Transverse colon (tissue), 4 donors: ENCODE data around the gene NAP1L4. TPM values are rescaled to one million over a fixed set of nuclear protein-coding genes. Genes with fewer than 3 reads are reported as not detected.

ENCODE experiments used
- DNase-seq: peaks from one replicate; pipeline ENCODE4 v3.0.0-alpha.2; 2019
- H3K27ac ChIP-seq, 4 donors: fragments of 200-600 bp; sonication (generic); 2 replicates each; pipeline ENCODE4 v1.5.1; 2016 to 2018; ENCODE audit warnings: inconsistent platforms in 4 of 4
- H3K27me3 ChIP-seq: fragments of 200-600 bp; sonication (generic); 2 replicates; pipeline ENCODE4 v1.5.1; 2017; ENCODE audit warnings: inconsistent platforms
- H3K36me3 ChIP-seq, 4 donors: fragments of 200-600 bp; sonication (generic); 2 replicates each; pipeline ENCODE4 v1.5.1; 2017 to 2019; ENCODE audit warnings: inconsistent platforms in 4 of 4
- H3K4me1 ChIP-seq, 4 donors: fragments of 200-600 bp; sonication (generic); 2 replicates each; pipeline ENCODE4 v1.5.1; 2017 to 2020; ENCODE audit warnings: inconsistent platforms in 4 of 4
- H3K4me3 ChIP-seq, 4 donors: fragments of 200-600 bp; sonication (generic); 1 replicate in 1 of 4; 2 replicates in 3 of 4; pipeline versions ENCODE4 v1.5.1 to v1.6.1; 2017 to 2019; ENCODE audit warnings: inconsistent platforms in 4 of 4
- H3K9me3 ChIP-seq, 2 donors: fragments of 200-600 bp; sonication (generic); 2 replicates each; pipeline ENCODE4 v1.5.1; 2017 to 2019; ENCODE audit warnings: inconsistent platforms in 2 of 2
- EP300 ChIP-seq: sonication (generic); formaldehyde crosslinking; IDR thresholded peaks from one replicate; pipeline ENCODE4 v1.6.1; 2017; ENCODE audit warnings: antibody characterized with exemption, low read depth
- POLR2A ChIP-seq: fragments of 450-650 bp; IDR thresholded peaks from one replicate; pipeline ENCODE4 v1.6.1; 2016; ENCODE audit warnings: antibody characterized with exemption, mild to moderate bottlenecking, moderate library complexity
- POLR2AphosphoS5 ChIP-seq, 3 donors: sonication (generic); formaldehyde crosslinking; IDR thresholded peaks; one replicate each; pipeline ENCODE4 v1.6.1; 2016; ENCODE audit warnings: antibody characterized with exemption in 3 of 3
- WGBS, 2 donors: methylation state at CpG; one replicate each; pipeline ENCODE4 v1.1.5; 2018; ENCODE audit warnings: low coverage in 1 of 2; 5-methylcytosine and 5-hydroxymethylcytosine counted together
- in situ Hi-C, 4 donors: fragments of 200-750 bp; cut with MboI; loops; one replicate each; pipeline versions ENCODE4 v1.15.0 to v1.15.1; 2017; ENCODE audit warnings: low sequenced_read_pairs in 3 of 4, low pct_ligation_motif_present in 1 of 4, low pct_unique_long_range_greater_than_20kb in 1 of 4
- intact Hi-C: fragments of 100-400 bp; cut with DNase I; formaldehyde crosslinking; loops from one replicate; pipeline ENCODE4 v1.15.1; 2023; ENCODE audit warnings: low total_unique reads
- total RNA-seq, 4 donors: library from RNA; depleted of rRNA; stranded (reverse); fragments of >200 nt; gene quantifications; one replicate each; pipeline ENCODE4 v1.1.0, GENCODE V29; 2016
- TF ChIP-seq, protein P1 (sequence below), 5 experiments: fragments of 200-600 bp in 3 of 5; fragments of 450-650 bp in 2 of 5; sonication (generic) in 3 of 5; IDR thresholded peaks; 1 replicate in 2 of 5; 2 replicates in 3 of 5; pipeline ENCODE4 v1.5.1; 2016 to 2017; ENCODE audit warnings: antibody characterized with exemption in 5 of 5, inconsistent platforms in 3 of 5, mild to moderate bottlenecking in 2 of 5, moderate library complexity in 1 of 5

Gene NAP1L4
- total RNA-seq, 4 donors from 2014 or later = 63.6 to 140 (median 111) TPM

DNA sequence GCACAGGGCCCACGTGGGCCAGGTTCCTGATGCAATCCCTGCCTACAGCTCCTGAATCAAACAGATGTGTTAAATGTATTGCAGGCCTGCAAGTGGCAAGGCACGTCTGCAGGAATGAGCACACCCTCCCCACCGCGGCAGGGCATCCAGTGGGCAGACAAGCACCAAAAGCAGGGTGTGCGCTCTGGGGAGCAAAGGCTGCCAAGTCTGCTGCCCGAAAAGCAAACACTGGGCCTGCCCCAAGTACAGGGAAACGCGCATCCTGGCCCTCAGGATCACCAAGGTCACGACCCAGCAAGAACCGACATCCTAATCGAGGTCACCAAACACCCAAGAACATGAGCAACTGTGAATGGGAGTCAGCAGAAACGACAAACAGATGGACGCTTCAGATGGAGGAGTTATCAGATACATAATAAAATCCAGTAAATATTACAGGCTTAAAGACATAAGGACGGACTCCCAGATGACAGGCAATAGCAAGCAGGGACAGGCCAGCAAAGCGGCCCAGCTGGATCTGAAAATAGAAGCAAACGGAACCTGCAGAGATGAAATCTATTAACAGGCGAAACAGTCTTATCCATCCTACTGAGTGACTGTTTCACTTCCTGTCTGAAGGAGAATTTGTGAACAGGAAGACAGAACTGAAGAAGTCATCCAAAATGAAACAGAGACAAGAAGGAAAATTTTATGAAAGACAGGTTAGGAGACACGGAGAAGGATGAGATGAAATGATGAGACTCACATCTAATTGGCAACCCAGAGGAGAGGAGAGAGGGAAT lies 38.4 kb upstream of the NAP1L4 start:
- Histone ChIP-seq H3K27me3 (no peaks in the 10 kb centered on the region), H3K36me3 (peaks cover 0 to 40% (median 12%) of the 10 kb centered on the region in 4 donors), H3K27ac (no peak overlapping the region), H3K9me3 (no peaks in the 10 kb centered on the region), H3K4me1 (peaks cover 0 to 21% (median 0%) of the 10 kb centered on the region in 4 donors), H3K4me3 (no peak overlapping the region)
- no peak for TF ChIP-seq POLR2AphosphoS5 (IDR thresholded peaks at IDR 0.05)
- TF ChIP-seq EP300 = no peak
- TF ChIP-seq, protein P1, sequence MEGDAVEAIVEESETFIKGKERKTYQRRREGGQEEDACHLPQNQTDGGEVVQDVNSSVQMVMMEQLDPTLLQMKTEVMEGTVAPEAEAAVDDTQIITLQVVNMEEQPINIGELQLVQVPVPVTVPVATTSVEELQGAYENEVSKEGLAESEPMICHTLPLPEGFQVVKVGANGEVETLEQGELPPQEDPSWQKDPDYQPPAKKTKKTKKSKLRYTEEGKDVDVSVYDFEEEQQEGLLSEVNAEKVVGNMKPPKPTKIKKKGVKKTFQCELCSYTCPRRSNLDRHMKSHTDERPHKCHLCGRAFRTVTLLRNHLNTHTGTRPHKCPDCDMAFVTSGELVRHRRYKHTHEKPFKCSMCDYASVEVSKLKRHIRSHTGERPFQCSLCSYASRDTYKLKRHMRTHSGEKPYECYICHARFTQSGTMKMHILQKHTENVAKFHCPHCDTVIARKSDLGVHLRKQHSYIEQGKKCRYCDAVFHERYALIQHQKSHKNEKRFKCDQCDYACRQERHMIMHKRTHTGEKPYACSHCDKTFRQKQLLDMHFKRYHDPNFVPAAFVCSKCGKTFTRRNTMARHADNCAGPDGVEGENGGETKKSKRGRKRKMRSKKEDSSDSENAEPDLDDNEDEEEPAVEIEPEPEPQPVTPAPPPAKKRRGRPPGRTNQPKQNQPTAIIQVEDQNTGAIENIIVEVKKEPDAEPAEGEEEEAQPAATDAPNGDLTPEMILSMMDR (IDR thresholded peaks at IDR 0.05) = no peak
- no peak for TF ChIP-seq POLR2A
- in situ Hi-C loops = loop anchor here in 3 of 4 donors (5.0 to 25.0 kb wide), 4 partner anchors 64 to 184 kb away; partner anchors contain the start of gene MRGPRG (in 3 of the 3)
- DNase-seq = no peak
- intact Hi-C loops = loop anchor here (10.0 kb wide), 1 partner anchor 184 kb away; the partner anchor contains the start of gene MRGPRG
- 80% methylated on average over 9 to 15 of the region's 18 CpGs for WGBS, 2 donors

DNA sequence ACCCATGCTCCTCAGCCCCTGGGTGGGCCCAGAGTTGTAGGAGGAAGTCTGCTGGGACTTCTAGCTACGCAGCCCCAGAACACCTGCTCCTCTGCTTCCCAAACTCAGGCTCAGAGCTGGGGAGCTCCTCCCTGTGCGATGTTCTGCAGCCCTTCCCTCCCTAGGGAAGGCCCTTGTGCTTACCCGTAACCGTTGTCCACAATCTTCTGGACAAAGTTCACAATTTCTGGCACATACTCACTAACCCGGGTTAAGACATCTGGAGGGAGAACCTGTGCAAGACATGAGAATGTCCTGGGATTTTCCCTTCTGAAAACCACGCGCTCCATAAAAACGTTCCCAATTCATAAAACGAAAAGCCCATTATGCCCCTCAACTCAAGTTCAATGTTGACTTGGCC lies 36.7 kb upstream of the NAP1L4 start:
- no peaks in the 10 kb centered on the region for H3K27me3 ChIP-seq
- in situ Hi-C loops (loop anchor here in 2 of 4 donors (10.0 to 25.0 kb wide), 2 partner anchors 54 to 183 kb away; partner anchors contain the start of gene MRGPRG (in 1 of the 2)), intact Hi-C loops (no loop called here)
- DNase-seq = peak; percentile 39
- WGBS, 2 donors = 61 to 66% methylated on average over 5 to 9 of the region's 9 CpGs
- H3K36me3 ChIP-seq = peaks cover 0 to 42% (median 12%) of the 10 kb centered on the region in 4 donors
- H3K4me1 ChIP-seq = peaks cover 0 to 21% (median 0%) of the 10 kb centered on the region in 4 donors
- TF ChIP-seq EP300 (no peak), POLR2AphosphoS5 (IDR thresholded peaks at IDR 0.05) (peak in 1 of 3 donors; percentile 24)
- no peaks in the 10 kb centered on the region for H3K9me3 ChIP-seq
- H3K4me3 ChIP-seq = no peak overlapping the region
- H3K27ac ChIP-seq = peak overlapping the region in 2 of 4 donors; percentile 4 to 24

DNA sequence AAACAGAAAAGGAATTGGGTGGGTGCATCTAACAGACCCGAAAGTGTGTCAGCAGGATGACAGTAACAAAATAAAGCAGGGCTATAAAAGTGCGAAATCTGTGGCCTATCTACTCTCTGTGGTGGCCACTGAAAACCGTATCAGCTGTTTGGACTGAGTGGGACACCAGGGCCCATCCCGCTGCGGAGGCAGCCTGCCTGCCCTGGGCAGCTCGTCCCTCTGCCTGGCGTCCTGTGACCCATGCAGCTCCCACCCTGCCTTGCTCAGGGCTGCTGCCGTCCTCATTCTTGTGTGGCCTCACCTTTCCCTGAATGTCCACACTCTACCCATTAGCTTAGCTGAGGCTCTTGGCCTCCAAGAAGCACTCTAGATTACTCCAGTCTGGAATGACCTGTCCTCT lies 34.7 kb upstream of the NAP1L4 start:
- WGBS, 2 donors = 91% methylated on average over 8 of the region's 8 CpGs; no CpG with 5 or more reads in 1 of the 2 donors
- no peak for DNase-seq
- Histone ChIP-seq H3K4me1 (peaks cover 0 to 24% (median 0%) of the 10 kb centered on the region in 4 donors), H3K27me3 (no peaks in the 10 kb centered on the region), H3K36me3 (peaks cover 0 to 38% (median 12%) of the 10 kb centered on the region in 4 donors), H3K4me3 (no peak overlapping the region), H3K9me3 (no peaks in the 10 kb centered on the region), H3K27ac (no peak overlapping the region)
- in situ Hi-C loops (loop anchor here in 2 of 4 donors (10.0 to 25.0 kb wide), 2 partner anchors 52 to 185 kb away; partner anchors contain the start of gene MRGPRG (in 1 of the 2)), intact Hi-C loops (no loop called here)
- TF ChIP-seq EP300 (no peak), POLR2AphosphoS5 (IDR thresholded peaks at IDR 0.05) (no peak), POLR2A (no peak)
- TF ChIP-seq, protein P1 (IDR thresholded peaks at IDR 0.05) = no peak

GRCh38 chr11:3022982-3023381 lies 30.9 kb upstream of the NAP1L4 start:
- Histone ChIP-seq H3K27me3 (no peaks in the 10 kb centered on the region), H3K9me3 (no peaks in the 10 kb centered on the region), H3K27ac (no peak overlapping the region), H3K4me3 (no peak overlapping the region), H3K36me3 (peaks cover 0 to 38% (median 20%) of the 10 kb centered on the region in 4 donors), H3K4me1 (peaks cover 0 to 15% (median 5%) of the 10 kb centered on the region in 4 donors)
- in situ Hi-C loops (loop anchor here in 1 of 4 donors (10.0 kb wide), 1 partner anchor 48 kb away; no protein-coding TSS in a partner anchor), intact Hi-C loops (no loop called here)
- DNase-seq = no peak
- TF ChIP-seq, protein P1 (IDR thresholded peaks at IDR 0.05) = no peak
- TF ChIP-seq EP300 (no peak), POLR2AphosphoS5 (IDR thresholded peaks at IDR 0.05) (no peak), POLR2A (no peak)
- WGBS, 2 donors = 84 to 87% methylated on average over 3 to 4 of the region's 4 CpGs
